CD14-positive monocyte (primary cell): ENCODE data around the gene ITGA7. TPM values are rescaled to one million over a fixed set of nuclear protein-coding genes. Genes with fewer than 3 reads are reported as not detected.
A peak's percentile ranks its signal among the peaks of the same experiment; 100 is the strongest.

Source experiments
- DNase-seq, 3 donors: peaks; one replicate each; pipeline ENCODE4 v3.0.0-alpha.2; 2011 to 2022
- H2AFZ ChIP-seq: 2 replicates; pipeline ENCODE4 v1.6.0; 2012; ENCODE audit warnings: mild to moderate bottlenecking, low read depth, low read length, inconsistent platforms; ENCODE audit not compliant: insufficient read depth, poor library complexity, severe bottlenecking
- H3K27ac ChIP-seq, 2 donors: 1 replicate in 1 of 2; 2 replicates in 1 of 2; pipeline ENCODE4 v1.5.1; 2012 to 2013; ENCODE audit warnings: low read length in 2 of 2, control low read depth in 1 of 2, inconsistent platforms in 1 of 2, low read depth in 1 of 2, mild to moderate bottlenecking in 1 of 2
- H3K27me3 ChIP-seq, 2 donors: one replicate each; pipeline versions ENCODE4 v1.6.0 to v1.6.1; 2011 to 2013; ENCODE audit warnings: low read length in 2 of 2; ENCODE audit not compliant: control insufficient read depth in 2 of 2, insufficient read depth in 2 of 2
- H3K36me3 ChIP-seq, 2 donors: replicated peaks in 1 of 2; 1 replicate in 1 of 2; 2 replicates in 1 of 2; pipeline versions ENCODE4 v1.5.1 to v1.6.1; 2012 to 2013; ENCODE audit warnings: low read length in 2 of 2, control low read depth in 1 of 2, inconsistent platforms in 1 of 2, mild to moderate bottlenecking in 1 of 2; ENCODE audit not compliant: insufficient read depth in 2 of 2, control insufficient read depth in 1 of 2
- H3K4me1 ChIP-seq, 2 donors: 1 replicate in 1 of 2; 2 replicates in 1 of 2; pipeline versions ENCODE4 v1.5.1 to v1.6.1; 2012 to 2013; ENCODE audit warnings: low read length in 2 of 2, control low read depth in 1 of 2, inconsistent platforms in 1 of 2, mild to moderate bottlenecking in 1 of 2, moderate library complexity in 1 of 2; ENCODE audit not compliant: insufficient read depth in 2 of 2, control insufficient read depth in 1 of 2
- H3K4me2 ChIP-seq: replicated peaks from 2 replicates; pipeline ENCODE3; 2012; ENCODE audit warnings: low read length, moderate library complexity, mild to moderate bottlenecking; ENCODE audit not compliant: poor library complexity, severe bottlenecking; ENCODE audit errors: extremely low read depth
- H3K4me3 ChIP-seq, 3 experiments: fragments of 200-600 bp in 1 of 3; sonication (generic) in 1 of 3; replicated peaks in 1 of 3; 1 replicate in 2 of 3; 2 replicates in 1 of 3; pipeline ENCODE4 v1.5.1; 2011 to 2013; ENCODE audit warnings: low read length in 3 of 3, mild to moderate bottlenecking in 3 of 3, control low read depth in 2 of 3, low read depth in 2 of 3, inconsistent platforms in 1 of 3, moderate library complexity in 1 of 3
- H3K79me2 ChIP-seq: 2 replicates; pipeline ENCODE4 v1.6.0; 2012; ENCODE audit warnings: mild to moderate bottlenecking, control low read depth, inconsistent platforms, low read length, moderate library complexity; ENCODE audit not compliant: insufficient read depth
- H3K9ac ChIP-seq: 2 replicates; pipeline ENCODE4 v1.6.0; 2017; ENCODE audit warnings: low read length, mild to moderate bottlenecking; ENCODE audit not compliant: insufficient read depth, poor library complexity, severe bottlenecking
- H3K9me3 ChIP-seq, 2 donors: replicated peaks in 1 of 2; 1 replicate in 1 of 2; 2 replicates in 1 of 2; pipeline versions ENCODE4 v1.5.1 to v1.6.1; 2012 to 2013; ENCODE audit warnings: low read length in 2 of 2, control low read depth in 1 of 2; ENCODE audit not compliant: control insufficient read depth in 1 of 2, insufficient read depth in 1 of 2
- H4K20me1 ChIP-seq: 2 replicates; pipeline ENCODE4 v1.6.0; 2012; ENCODE audit warnings: mild to moderate bottlenecking, low read length, control low read depth, moderate library complexity; ENCODE audit not compliant: insufficient read depth
- H3K27ac Mint-ChIP-seq, 7 donors: one replicate each; pipeline ENCODE4 v1.8.0; 2020; ENCODE audit warnings: mild to moderate bottlenecking in 7 of 7, mixed read lengths in 7 of 7, moderate library complexity in 6 of 7, inconsistent platforms in 2 of 7
- H3K27me3 Mint-ChIP-seq, 3 donors: one replicate each; pipeline ENCODE4 v1.8.0; 2021 to 2022; ENCODE audit warnings: low read depth in 3 of 3, mild to moderate bottlenecking in 3 of 3, mixed read lengths in 3 of 3, moderate library complexity in 3 of 3, inconsistent platforms in 1 of 3
- H3K36me3 Mint-ChIP-seq, 2 donors: one replicate each; pipeline ENCODE4 v1.8.0; 2020; ENCODE audit warnings: mixed read lengths in 2 of 2, inconsistent platforms in 1 of 2, mild to moderate bottlenecking in 1 of 2
- H3K4me1 Mint-ChIP-seq: one replicate; pipeline ENCODE4 v1.8.0; 2020; ENCODE audit warnings: mild to moderate bottlenecking, mixed read lengths
- H3K4me3 Mint-ChIP-seq, 2 donors: one replicate each; pipeline ENCODE4 v1.8.0; 2020; ENCODE audit warnings: mild to moderate bottlenecking in 2 of 2, mixed read lengths in 2 of 2, moderate library complexity in 1 of 2
- H3K9me3 Mint-ChIP-seq, 7 donors: one replicate each; pipeline ENCODE4 v1.8.0; 2020 to 2022; ENCODE audit warnings: mixed read lengths in 7 of 7, mild to moderate bottlenecking in 6 of 7, moderate library complexity in 6 of 7, inconsistent platforms in 2 of 7
- WGBS: methylation state at CpG from one replicate; pipeline ENCODE4 v1.1.5; 2013; ENCODE audit warnings: missing lambda C conversion rate; ENCODE audit not compliant: insufficient coverage; 5-methylcytosine and 5-hydroxymethylcytosine counted together
- intact Hi-C, 2 donors: fragments of 100-400 bp; cut with micrococcal nuclease; formaldehyde crosslinking; loops; one replicate each; pipeline versions ENCODE4 v1.15.0 to v1.15.1; 2023
- polyA minus RNA-seq: library from RNA; depleted of rRNA, polyadenylated mRNA; stranded (reverse); fragments of >200 nt; gene quantifications from 2 replicates; pipeline ENCODE4 v1.2.3, GENCODE V29; 2012
- polyA plus RNA-seq, 3 donors: library from polyadenylated mRNA; depleted of rRNA in 1 of 3; unstranded in 2 of 3; stranded (reverse) in 1 of 3; fragments of 300-500 nt in 2 of 3; fragments of >200 nt in 1 of 3; fragmentation: Illumina TruSeq in 2 of 3; gene quantifications; 1 replicate in 2 of 3; 2 replicates in 1 of 3; pipeline ENCODE4 v1.2.3, GENCODE V29; 2012 to 2021
- total RNA-seq, 12 experiments: library from RNA in 1 of 12; stranded (reverse) in 1 of 12; fragments of 120-200 nt in 1 of 12; gene quantifications; one replicate each; pipeline ENCODE4 v1.2.4 and lab custom pipeline; 2013 to 2026; ENCODE audit warnings: mixed read lengths in 6 of 12, inconsistent platforms in 1 of 12
- TF ChIP-seq, protein P1 (sequence below): fragments of 200-600 bp; IDR thresholded peaks from one replicate; pipeline ENCODE4 v1.8.0; 2022; ENCODE audit warnings: antibody characterized with exemption, mild to moderate bottlenecking

The ITGA7 gene, protein sequence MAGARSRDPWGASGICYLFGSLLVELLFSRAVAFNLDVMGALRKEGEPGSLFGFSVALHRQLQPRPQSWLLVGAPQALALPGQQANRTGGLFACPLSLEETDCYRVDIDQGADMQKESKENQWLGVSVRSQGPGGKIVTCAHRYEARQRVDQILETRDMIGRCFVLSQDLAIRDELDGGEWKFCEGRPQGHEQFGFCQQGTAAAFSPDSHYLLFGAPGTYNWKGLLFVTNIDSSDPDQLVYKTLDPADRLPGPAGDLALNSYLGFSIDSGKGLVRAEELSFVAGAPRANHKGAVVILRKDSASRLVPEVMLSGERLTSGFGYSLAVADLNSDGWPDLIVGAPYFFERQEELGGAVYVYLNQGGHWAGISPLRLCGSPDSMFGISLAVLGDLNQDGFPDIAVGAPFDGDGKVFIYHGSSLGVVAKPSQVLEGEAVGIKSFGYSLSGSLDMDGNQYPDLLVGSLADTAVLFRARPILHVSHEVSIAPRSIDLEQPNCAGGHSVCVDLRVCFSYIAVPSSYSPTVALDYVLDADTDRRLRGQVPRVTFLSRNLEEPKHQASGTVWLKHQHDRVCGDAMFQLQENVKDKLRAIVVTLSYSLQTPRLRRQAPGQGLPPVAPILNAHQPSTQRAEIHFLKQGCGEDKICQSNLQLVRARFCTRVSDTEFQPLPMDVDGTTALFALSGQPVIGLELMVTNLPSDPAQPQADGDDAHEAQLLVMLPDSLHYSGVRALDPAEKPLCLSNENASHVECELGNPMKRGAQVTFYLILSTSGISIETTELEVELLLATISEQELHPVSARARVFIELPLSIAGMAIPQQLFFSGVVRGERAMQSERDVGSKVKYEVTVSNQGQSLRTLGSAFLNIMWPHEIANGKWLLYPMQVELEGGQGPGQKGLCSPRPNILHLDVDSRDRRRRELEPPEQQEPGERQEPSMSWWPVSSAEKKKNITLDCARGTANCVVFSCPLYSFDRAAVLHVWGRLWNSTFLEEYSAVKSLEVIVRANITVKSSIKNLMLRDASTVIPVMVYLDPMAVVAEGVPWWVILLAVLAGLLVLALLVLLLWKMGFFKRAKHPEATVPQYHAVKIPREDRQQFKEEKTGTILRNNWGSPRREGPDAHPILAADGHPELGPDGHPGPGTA
- total RNA-seq (2013), result 1.5 TPM
- polyA plus RNA-seq, result 1 to 10 TPM in 1 of 3 donors, under 1 TPM in 2; 0.23 to 3.3 (median 0.55) TPM
- polyA minus RNA-seq, result 0.83 and 0.96 TPM in 2 replicates
- total RNA-seq (lab: John Stamatoyannopoulos, UW), result 0.98 to 7.9 (median 3.6) reads per million in 11 experiments

DNA sequence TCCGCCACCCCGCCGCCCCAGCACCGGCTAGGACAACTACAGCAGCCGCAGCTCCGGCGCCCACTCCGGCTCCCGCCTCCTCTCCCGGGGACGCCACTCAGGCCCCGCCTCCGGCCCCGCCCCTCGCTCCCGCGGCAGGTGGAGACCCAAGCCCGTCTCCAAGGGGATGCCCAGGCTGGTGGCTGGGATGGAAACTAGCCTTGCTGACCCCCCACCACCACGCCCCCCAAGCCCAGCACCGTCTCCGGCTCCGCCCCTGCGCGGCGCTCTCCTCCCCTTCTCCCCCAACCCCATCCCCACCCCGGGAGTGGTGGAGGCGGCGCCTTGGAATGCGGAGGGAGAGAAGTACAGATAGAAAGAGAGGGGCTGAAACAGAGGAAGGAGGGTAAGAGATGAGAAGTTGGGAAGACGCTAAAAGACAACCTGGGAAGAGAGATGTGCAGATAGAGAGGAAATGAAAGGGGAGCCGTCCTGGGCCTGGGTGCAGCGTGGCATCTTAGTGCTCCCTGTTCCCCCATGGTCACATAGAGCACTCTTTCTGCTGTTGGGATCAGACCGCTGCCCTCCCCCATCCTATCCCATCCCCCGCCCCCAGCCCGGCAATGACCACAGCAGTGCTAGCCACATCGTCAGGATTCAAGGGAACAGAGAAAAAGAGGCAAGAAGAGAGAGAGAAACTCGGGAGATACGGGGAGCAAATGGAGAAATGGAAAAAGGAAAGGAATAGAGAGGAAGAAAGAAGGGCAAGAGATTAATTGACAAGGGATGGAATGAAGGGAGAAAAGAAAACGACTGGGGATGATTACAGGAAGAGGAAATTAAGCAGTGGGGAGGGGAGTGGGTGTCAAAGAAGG lies at the start of gene ITGA7:
TSS of gene ITGA7 (minus strand) at position 64 of the 854 bp plus-strand sequence. CDS start 222 bp downstream, outside the sequence.
- H3K4me1 Mint-ChIP-seq, result peaks cover 36% of the 10 kb centered on the region
- no peaks in the 10 kb centered on the region for H3K36me3 ChIP-seq
- WGBS, result 0% methylated on average over 20 of the region's 39 CpGs
- H3K4me2 ChIP-seq, result peak within 1 kb of the TSS; percentile 76
- peak within 1 kb of the TSS; percentile 11 to 68 (median 35) for H3K4me3 ChIP-seq
- H3K27me3 Mint-ChIP-seq, result peaks cover 51 to 76% (median 69%) of the 10 kb centered on the region in 3 donors
- H3K9me3 Mint-ChIP-seq, result peaks cover 0 to 11% (median 2%) of the 10 kb centered on the region in 7 donors
- TF ChIP-seq, protein P1, sequence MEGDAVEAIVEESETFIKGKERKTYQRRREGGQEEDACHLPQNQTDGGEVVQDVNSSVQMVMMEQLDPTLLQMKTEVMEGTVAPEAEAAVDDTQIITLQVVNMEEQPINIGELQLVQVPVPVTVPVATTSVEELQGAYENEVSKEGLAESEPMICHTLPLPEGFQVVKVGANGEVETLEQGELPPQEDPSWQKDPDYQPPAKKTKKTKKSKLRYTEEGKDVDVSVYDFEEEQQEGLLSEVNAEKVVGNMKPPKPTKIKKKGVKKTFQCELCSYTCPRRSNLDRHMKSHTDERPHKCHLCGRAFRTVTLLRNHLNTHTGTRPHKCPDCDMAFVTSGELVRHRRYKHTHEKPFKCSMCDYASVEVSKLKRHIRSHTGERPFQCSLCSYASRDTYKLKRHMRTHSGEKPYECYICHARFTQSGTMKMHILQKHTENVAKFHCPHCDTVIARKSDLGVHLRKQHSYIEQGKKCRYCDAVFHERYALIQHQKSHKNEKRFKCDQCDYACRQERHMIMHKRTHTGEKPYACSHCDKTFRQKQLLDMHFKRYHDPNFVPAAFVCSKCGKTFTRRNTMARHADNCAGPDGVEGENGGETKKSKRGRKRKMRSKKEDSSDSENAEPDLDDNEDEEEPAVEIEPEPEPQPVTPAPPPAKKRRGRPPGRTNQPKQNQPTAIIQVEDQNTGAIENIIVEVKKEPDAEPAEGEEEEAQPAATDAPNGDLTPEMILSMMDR, result no peak
- no peak within 1 kb of the TSS for H3K9ac ChIP-seq
- intact Hi-C loops, result loop anchor here in 1 of 2 donors (5.0 kb wide), 1 partner anchor 46 kb away; no protein-coding TSS in a partner anchor
- no peak for DNase-seq
- H3K27me3 ChIP-seq, result peaks cover 18 to 59% of the 10 kb centered on the region in 2 donors
- H3K9me3 ChIP-seq, result no peaks in the 10 kb centered on the region
- peak within 1 kb of the TSS in 1 of 7 donors; percentile 73 for H3K27ac Mint-ChIP-seq
- H3K27ac ChIP-seq, result no peak within 1 kb of the TSS
- H3K4me1 ChIP-seq, result peaks cover 26 to 30% of the 10 kb centered on the region in 2 donors
- H3K36me3 Mint-ChIP-seq, result peaks cover 3 to 8% of the 10 kb centered on the region in 2 donors
- peak within 1 kb of the TSS; percentile 44 for H2AFZ ChIP-seq
- H4K20me1 ChIP-seq, result no peaks in the 10 kb centered on the region
- no peaks in the 10 kb centered on the region for H3K79me2 ChIP-seq
- peak within 1 kb of the TSS; percentile 79 to 86 for H3K4me3 Mint-ChIP-seq
